ENCODE data around the gene SOX8.

- no peak for TF ChIP-seq CTCF (IDR thresholded peaks at IDR 0.05)
- no peak for TF ChIP-seq EZH2phosphoT487 (IDR thresholded peaks at IDR 0.05)
Observed at GRCh38 chr16:999677-1000076, 18.1 kb downstream of the SOX8 start.

Data from neural progenitor cell (in vitro differentiated cells).